GDM1 (cell line): ENCODE measurements around the gene FBXW2.
A peak's percentile ranks its signal among the peaks of the same experiment; 100 is the strongest.
"Not testable (repeated sequence)": the region's sequence is repeated elsewhere in the genome, so short reads cannot be mapped to it uniquely, and the experiment has no call there.

Source experiments
- DNase-seq: peaks from one replicate; lab custom pipeline; 2025; lab: John Stamatoyannopoulos, UW

FBXW2 gene

GRCh38 chr9:120792898-120793765, at the start of gene FBXW2:
FBXW2 (minus strand) TSS chr9:120793416; CDS start chr9:120788258, 5,158 bp downstream.
- DNase-seq: peak; percentile 88

GRCh38 chr9:120841930-120842684, 48.9 kb upstream of the FBXW2 start:
- no peak for DNase-seq

- DNase-seq: no peak
These were observed 45.9 kb upstream of the FBXW2 start for GRCh38 chr9:120839146-120839545.

- DNase-seq: no peak
These were observed 44.7 kb upstream of the FBXW2 start for GRCh38 chr9:120837921-120838320.

GRCh38 chr9:120833325-120833724, 40.1 kb upstream of the FBXW2 start:
- DNase-seq: no peak

GRCh38 chr9:120832807-120833206, 39.6 kb upstream of the FBXW2 start:
- no peak for DNase-seq

GRCh38 chr9:120830865-120831264, 37.6 kb upstream of the FBXW2 start:
- DNase-seq: no peak

GRCh38 chr9:120830151-120830550, 36.9 kb upstream of the FBXW2 start:
- DNase-seq: no peak

GRCh38 chr9:120829650-120830049, 36.4 kb upstream of the FBXW2 start:
- no peak for DNase-seq

GRCh38 chr9:120820095-120820494, 26.9 kb upstream of the FBXW2 start:
- no peak for DNase-seq

- DNase-seq: no peak
These were observed 25.4 kb upstream of the FBXW2 start for GRCh38 chr9:120818595-120818994.

GRCh38 chr9:120815075-120815474, 21.9 kb upstream of the FBXW2 start:
- DNase-seq: no peak

- DNase-seq: no peak
These were observed 15.7 kb upstream of the FBXW2 start for GRCh38 chr9:120808931-120809330.

GRCh38 chr9:120807607-120808379, 14.6 kb upstream of the FBXW2 start:
- DNase-seq: no peak

GRCh38 chr9:120804784-120805363, 11.7 kb upstream of the FBXW2 start:
- DNase-seq: not testable (repeated sequence)

GRCh38 chr9:120801441-120801840, 8.2 kb upstream of the FBXW2 start:
- DNase-seq: no peak

GRCh38 chr9:120791161-120791560, 2.1 kb downstream of the FBXW2 start:
- no peak for DNase-seq

GRCh38 chr9:120787933-120788332, 5.3 kb downstream of the FBXW2 start:
- no peak for DNase-seq

GRCh38 chr9:120783602-120784047, 9.6 kb downstream of the FBXW2 start:
- no peak for DNase-seq

GRCh38 chr9:120781236-120781635, 12.0 kb downstream of the FBXW2 start:
- DNase-seq: no peak

- no peak for DNase-seq
These were observed 12.8 kb downstream of the FBXW2 start for GRCh38 chr9:120780367-120780766.

GRCh38 chr9:120779227-120779626, 14.0 kb downstream of the FBXW2 start:
- no peak for DNase-seq
